Measurements from ENCODE around the gene XPOT. TPM values are rescaled to one million over a fixed set of nuclear protein-coding genes. Genes with fewer than 3 reads are reported as not detected.

The XPOT gene
- total RNA-seq, 1 experiment from 2014 or later: 62.0 TPM

GRCh38 chr12:64455506-64455905, 51.3 kb downstream of the XPOT start:
- H3K36me3 ChIP-seq (ENCODE audit: low read depth, low read length): peaks cover 20% of the 10 kb centered on the region; the same call in 1 of the 2 replicates
- peaks cover 79% of the 10 kb centered on the region for H3K79me2 ChIP-seq (ENCODE audit: low read length)
- H3K27ac ChIP-seq (ENCODE audit: low read length): no peak overlapping the region
- ChIA-PET CTCF (no interaction called here), POLR2A (ENCODE audit: unreplicated experiment) (no interaction called here)
- H3K4me1 ChIP-seq (ENCODE audit: insufficient read depth, low read length): peaks cover 18% of the 10 kb centered on the region
- no peak overlapping the region for H3K4me3 ChIP-seq (ENCODE audit: low read length)
- H2AFZ ChIP-seq (ENCODE audit: low read length): no peak overlapping the region
- intact Hi-C loops (cut with micrococcal nuclease): no loop called here
- no peaks in the 10 kb centered on the region for H3F3A ChIP-seq (ENCODE audit: low read length, unreplicated experiment)
- no peak for ATAC-seq
- no peak for DNase-seq
- no peaks in the 10 kb centered on the region for H3K9me2 ChIP-seq (replicated peaks; ENCODE audit: low read length)
- no TSS peak for BruUV-seq (replicated peaks)
- peaks cover 15% of the 10 kb centered on the region; the same call in 1 of the 2 replicates for H4K20me1 ChIP-seq (ENCODE audit: low read length)
- TF ChIP-seq CTCF (conservative IDR thresholded peaks at IDR 0.05; ENCODE audit: low read depth, low read length) (no peak), EZH2 (IDR thresholded peaks at IDR 0.05; ENCODE audit: low read length, unreplicated experiment) (no peak), EZH2phosphoT487 (IDR thresholded peaks at IDR 0.05; ENCODE audit: borderline replicate concordance, low read length) (no peak)
- H3K9ac ChIP-seq (ENCODE audit: low read length): no peak overlapping the region
- H3K9me3 ChIP-seq (ENCODE audit: low read length): no peaks in the 10 kb centered on the region
- no peak overlapping the region for H3K4me2 ChIP-seq (ENCODE audit: low read length)
- H3K27me3 ChIP-seq (ENCODE audit: low read length): no peaks in the 10 kb centered on the region

- no peaks in the 10 kb centered on the region for H3K27me3 ChIP-seq (ENCODE audit: low read length)
- H3K79me2 ChIP-seq (ENCODE audit: low read length): peaks cover 79% of the 10 kb centered on the region
- ATAC-seq (no peak), DNase-seq (no peak)
- H3K9me3 ChIP-seq (ENCODE audit: low read length): no peaks in the 10 kb centered on the region
- no peak overlapping the region for H3K27ac ChIP-seq (ENCODE audit: low read length)
- POLR2A ChIA-PET (ENCODE audit: unreplicated experiment): no interaction called here
- H3K36me3 ChIP-seq (ENCODE audit: low read depth, low read length): peaks cover 20% of the 10 kb centered on the region; the same call in 1 of the 2 replicates
- no peak overlapping the region for H3K4me2 ChIP-seq (ENCODE audit: low read length)
- no TSS peak for BruUV-seq (replicated peaks)
- TF ChIP-seq CTCF (conservative IDR thresholded peaks at IDR 0.05; ENCODE audit: low read depth, low read length) (no peak), EZH2phosphoT487 (IDR thresholded peaks at IDR 0.05; ENCODE audit: borderline replicate concordance, low read length) (no peak), EZH2 (IDR thresholded peaks at IDR 0.05; ENCODE audit: low read length, unreplicated experiment) (no peak)
- H3F3A ChIP-seq (ENCODE audit: low read length, unreplicated experiment): no peaks in the 10 kb centered on the region
- CTCF ChIA-PET: no interaction called here
- H3K9ac ChIP-seq (ENCODE audit: low read length): no peak overlapping the region
- H2AFZ ChIP-seq (ENCODE audit: low read length): no peak overlapping the region
- peaks cover 15% of the 10 kb centered on the region; the same call in 1 of the 2 replicates for H4K20me1 ChIP-seq (ENCODE audit: low read length)
- peaks cover 11% of the 10 kb centered on the region for H3K4me1 ChIP-seq (ENCODE audit: insufficient read depth, low read length)
- intact Hi-C loops (cut with micrococcal nuclease): no loop called here
- H3K9me2 ChIP-seq (replicated peaks; ENCODE audit: low read length): no peaks in the 10 kb centered on the region
- H3K4me3 ChIP-seq (ENCODE audit: low read length): no peak overlapping the region
Measured at GRCh38 chr12:64456119-64456518, 51.9 kb downstream of the XPOT start.

GRCh38 chr12:64457032-64457431, 52.8 kb downstream of the XPOT start:
- Histone ChIP-seq H3K9me2 (replicated peaks; ENCODE audit: low read length) (no peaks in the 10 kb centered on the region), H3K79me2 (ENCODE audit: low read length) (peaks cover 79% of the 10 kb centered on the region), H3K27me3 (ENCODE audit: low read length) (no peaks in the 10 kb centered on the region), H3K9me3 (ENCODE audit: low read length) (no peaks in the 10 kb centered on the region), H3K36me3 (ENCODE audit: low read depth, low read length) (peaks cover 25% of the 10 kb centered on the region), H3F3A (ENCODE audit: low read length, unreplicated experiment) (no peaks in the 10 kb centered on the region), H3K9ac (ENCODE audit: low read length) (no peak overlapping the region), H3K4me2 (ENCODE audit: low read length) (no peak overlapping the region), H4K20me1 (ENCODE audit: low read length) (peaks cover 15% of the 10 kb centered on the region; the same call in 1 of the 2 replicates), H3K4me1 (ENCODE audit: insufficient read depth, low read length) (peaks cover 9% of the 10 kb centered on the region), H3K4me3 (ENCODE audit: low read length) (no peak overlapping the region), H2AFZ (ENCODE audit: low read length) (no peak overlapping the region), H3K27ac (ENCODE audit: low read length) (no peak overlapping the region)
- no peak for TF ChIP-seq CTCF (conservative IDR thresholded peaks at IDR 0.05; ENCODE audit: low read depth, low read length)
- POLR2A ChIA-PET (ENCODE audit: unreplicated experiment): no interaction called here
- ATAC-seq (no peak), DNase-seq (no peak)
- CTCF ChIA-PET: no interaction called here
- intact Hi-C loops (cut with micrococcal nuclease): no loop called here
- BruUV-seq (replicated peaks): no TSS peak

Data from PC-3 (cell line).